GM18519 (cell line): ENCODE data around the gene NCLN.
A peak's percentile ranks its signal among the peaks of the same experiment; 100 is the strongest.
"Not testable (repeated sequence)": the region's sequence is repeated elsewhere in the genome, so short reads cannot be mapped to it uniquely, and the experiment has no call there.

Source experiments
- ATAC-seq: cut with Tn5 transposase; IDR thresholded peaks from one replicate; pipeline ENCODE4 v1.9.1; 2021; ENCODE audit warnings: mild to moderate bottlenecking, moderate library complexity; ENCODE audit not compliant: unreplicated experiment, low FRiP score

NCLN gene

GRCh38 chr19:3183721-3184641 is 1.7 kb upstream of the NCLN start:
- no peak for ATAC-seq

GRCh38 chr19:3184847-3185460 is 776 bp upstream of the NCLN start:
- peak; percentile 6 for ATAC-seq

GRCh38 chr19:3186160-3186688 is 494 bp downstream of the NCLN start:
- ATAC-seq = no peak

GRCh38 chr19:3186891-3187661 is 1.3 kb downstream of the NCLN start:
- no peak for ATAC-seq

GRCh38 chr19:3187662-3188511 is 2.2 kb downstream of the NCLN start:
- no peak for ATAC-seq

- ATAC-seq = no peak
Observed at GRCh38 chr19:3188627-3189596, 3.2 kb downstream of the NCLN start.

GRCh38 chr19:3189702-3190469 is 4.2 kb downstream of the NCLN start:
- ATAC-seq = no peak

GRCh38 chr19:3190470-3190770 is 4.7 kb downstream of the NCLN start:
- ATAC-seq = no peak

GRCh38 chr19:3190921-3191805 is 5.4 kb downstream of the NCLN start:
- ATAC-seq = no peak

- ATAC-seq = not testable (repeated sequence)
Observed at GRCh38 chr19:3191806-3192104, 6.0 kb downstream of the NCLN start.

- ATAC-seq = no peak
Observed at GRCh38 chr19:3192228-3192635, 6.5 kb downstream of the NCLN start.

GRCh38 chr19:3192684-3193083 is 7.0 kb downstream of the NCLN start:
- ATAC-seq = no peak

- ATAC-seq = no peak
Observed at GRCh38 chr19:3193256-3194105, 7.8 kb downstream of the NCLN start.

- no peak for ATAC-seq
Observed at GRCh38 chr19:3194106-3195087, 8.7 kb downstream of the NCLN start.
